IMR-90 (cell line): ENCODE data around the gene UCKL1.

Source experiments
- BHLHE40 ChIP-seq: fragments of 150-350 bp; IDR thresholded peaks from 2 replicates; pipeline ENCODE4 v1.6.1; 2016; ENCODE audit warnings: mild to moderate bottlenecking, low read depth, low read length
- CEBPB ChIP-seq: IDR thresholded peaks from 2 replicates; pipeline ENCODE4 v1.6.1; 2012; ENCODE audit warnings: low read depth, low read length, improper control_type of control experiment
- CTCF ChIP-seq: conservative IDR thresholded peaks from 2 replicates; pipeline ENCODE4 v1.5.1; 2012; ENCODE audit warnings: mild to moderate bottlenecking, low read depth, low read length, improper control_type of control experiment
- POLR2A ChIP-seq: IDR thresholded peaks from 2 replicates; pipeline ENCODE4 v1.6.1; 2012; ENCODE audit warnings: mild to moderate bottlenecking, low read depth, low read length
- SMC3 ChIP-seq: fragments of 150-350 bp; IDR thresholded peaks from 2 replicates; pipeline ENCODE4 v1.6.1; 2016; ENCODE audit warnings: low read depth, mild to moderate bottlenecking, antibody characterized with exemption, low read length, moderate library complexity

GRCh38 chr20:63955827-63956663, at the start of gene UCKL1:
- TF ChIP-seq CTCF, result no peak
- TF ChIP-seq POLR2A, result peak; percentile 33; the same call in 1 of the 2 replicates
- no peak for TF ChIP-seq CEBPB
- peak; percentile 89 for TF ChIP-seq BHLHE40
- no peak for TF ChIP-seq SMC3
